H1 (cell line): Measurements from ENCODE around the gene CASP12. TPM values are rescaled to one million over a fixed set of nuclear protein-coding genes. Genes with fewer than 3 reads are reported as not detected.

Source experiments
- CTCF ChIA-PET: fragments of 300-600 bp; sonication (Branson Sonifier 250); formaldehyde crosslinking; loops from one replicate; lab custom pipeline; 2021; ENCODE audit not compliant: partially characterized antibody; lab: Charles Lee
- POLR2A ChIA-PET: fragments of 300-600 bp; sonication (Branson Sonifier 250); formaldehyde crosslinking; loops from one replicate; lab custom pipeline; 2021; ENCODE audit warnings: inconsistent platforms; ENCODE audit not compliant: partially characterized antibody; lab: Charles Lee
- DNase-seq, 2 experiments: peaks; one replicate each; pipeline versions ENCODE4 v3.0.0 to v3.0.0-alpha.2; 2010 to 2022; ENCODE audit warnings: low spot score in 2 of 2, low read depth in 1 of 2, mixed read lengths in 1 of 2
- FAIRE-seq: peaks from 2 replicates; lab custom pipeline; 2011; peaks lifted over from hg19 to GRCh38; lab: Jason Lieb, UNC
- H2AFZ ChIP-seq: 2 replicates; pipeline ENCODE4 v1.8.1; 2012; ENCODE audit warnings: low read length, inconsistent platforms
- H2AK5ac ChIP-seq: 2 replicates; pipeline ENCODE4 v1.6.1; 2013; ENCODE audit warnings: low read depth, low read length
- H2BK120ac ChIP-seq: replicated peaks from 2 replicates; pipeline ENCODE3; 2013; ENCODE audit warnings: low read depth, low read length, inconsistent platforms
- H2BK12ac ChIP-seq: 2 replicates; pipeline ENCODE4 v1.6.1; 2013; ENCODE audit warnings: low read depth, low read length
- H2BK15ac ChIP-seq: 2 replicates; pipeline ENCODE4 v1.6.1; 2013; ENCODE audit warnings: low read length
- H2BK20ac ChIP-seq: 2 replicates; pipeline ENCODE4 v1.6.1; 2013; ENCODE audit warnings: low read length
- H2BK5ac ChIP-seq: 2 replicates; pipeline ENCODE4 v1.6.1; 2013; ENCODE audit warnings: low read depth, low read length
- H3K14ac ChIP-seq: 2 replicates; pipeline ENCODE4 v1.6.1; 2013; ENCODE audit warnings: inconsistent platforms; ENCODE audit not compliant: insufficient read length
- H3K18ac ChIP-seq: 2 replicates; pipeline ENCODE4 v1.6.1; 2013; ENCODE audit warnings: low read length; ENCODE audit errors: extremely low read depth
- H3K23ac ChIP-seq: 2 replicates; pipeline ENCODE4 v1.6.1; 2013; ENCODE audit warnings: inconsistent platforms; ENCODE audit not compliant: insufficient read length
- H3K23me2 ChIP-seq: 2 replicates; pipeline ENCODE4 v1.6.1; 2013; ENCODE audit warnings: low read depth, low read length
- H3K27ac ChIP-seq: 2 replicates; pipeline ENCODE4 v1.6.1; 2011; ENCODE audit warnings: low read depth, low read length, inconsistent platforms
- H3K27me3 ChIP-seq, 4 experiments: replicated peaks in 1 of 4; 1 replicate in 1 of 4; 2 replicates in 3 of 4; pipeline versions ENCODE4 v1.6.1 to v1.8.1; 2011 to 2013; ENCODE audit warnings: low read length in 3 of 4, mild to moderate bottlenecking in 3 of 4, inconsistent platforms in 2 of 4, mixed read lengths in 2 of 4, moderate library complexity in 1 of 4; ENCODE audit not compliant: control insufficient read depth in 3 of 4, insufficient read depth in 3 of 4; ENCODE audit errors: extremely low read depth in 1 of 4
- H3K36me3 ChIP-seq, 4 experiments: 2 replicates each; pipeline versions ENCODE4 v1.6.1 to v1.8.1; 2011 to 2013; ENCODE audit warnings: mild to moderate bottlenecking in 4 of 4, low read length in 3 of 4, moderate library complexity in 2 of 4, control low read depth in 1 of 4, inconsistent platforms in 1 of 4; ENCODE audit not compliant: insufficient read depth in 4 of 4, control insufficient read depth in 2 of 4
- H3K4ac ChIP-seq: replicated peaks from 2 replicates; pipeline ENCODE3; 2013; ENCODE audit warnings: low read length, low read depth, mixed read lengths, inconsistent platforms; ENCODE audit not compliant: insufficient read length
- H3K4me1 ChIP-seq, 4 experiments: replicated peaks in 1 of 4; 1 replicate in 1 of 4; 2 replicates in 3 of 4; pipeline versions ENCODE4 v1.6.1 to v1.8.1; 2011 to 2013; ENCODE audit warnings: low read length in 3 of 4, inconsistent platforms in 2 of 4, mixed read lengths in 1 of 4; ENCODE audit not compliant: insufficient read depth in 4 of 4, control insufficient read depth in 3 of 4
- H3K4me2 ChIP-seq, 2 experiments: 2 replicates each; pipeline versions ENCODE4 v1.6.1 to v1.8.1; 2011 to 2013; ENCODE audit warnings: low read depth in 2 of 2, low read length in 2 of 2, control low read depth in 1 of 2, inconsistent platforms in 1 of 2, mild to moderate bottlenecking in 1 of 2; ENCODE audit not compliant: insufficient read depth in 1 of 2
- H3K4me3 ChIP-seq, 4 experiments: fragments of 200-600, 300-600 bp in 1 of 4; sonication (generic), shearing (Covaris generic), sonication (Bioruptor Twin) in 1 of 4; 2 replicates each; pipeline versions ENCODE4 v1.5.1 to v1.8.1; 2011 to 2016; ENCODE audit warnings: low read length in 4 of 4, low read depth in 3 of 4, control low read depth in 2 of 4, inconsistent platforms in 2 of 4, mild to moderate bottlenecking in 2 of 4, mixed read lengths in 1 of 4, moderate library complexity in 1 of 4; ENCODE audit not compliant: insufficient read depth in 2 of 4; ENCODE audit errors: extremely low read depth in 1 of 4
- H3K56ac ChIP-seq: replicated peaks from 2 replicates; pipeline ENCODE3; 2013; ENCODE audit warnings: low read depth, mild to moderate bottlenecking, mixed read lengths, low read length, inconsistent platforms; ENCODE audit not compliant: insufficient read length
- H3K79me1 ChIP-seq: 2 replicates; pipeline ENCODE4 v1.6.1; 2013; ENCODE audit warnings: low read depth, low read length, control low read depth
- H3K79me2 ChIP-seq, 2 experiments: 2 replicates each; pipeline versions ENCODE4 v1.6.1 to v1.8.1; 2012 to 2013; ENCODE audit warnings: low read length in 2 of 2, mild to moderate bottlenecking in 2 of 2, inconsistent platforms in 1 of 2; ENCODE audit not compliant: insufficient read depth in 2 of 2, control insufficient read depth in 1 of 2
- H3K9ac ChIP-seq, 4 experiments: replicated peaks in 1 of 4; 1 replicate in 1 of 4; 2 replicates in 3 of 4; pipeline versions ENCODE4 v1.6.1 to v1.8.1; 2011 to 2013; ENCODE audit warnings: low read depth in 3 of 4, low read length in 3 of 4, control low read depth in 2 of 4, mild to moderate bottlenecking in 2 of 4, moderate library complexity in 2 of 4, inconsistent platforms in 1 of 4; ENCODE audit errors: extremely low read depth in 1 of 4
- H3K9me3 ChIP-seq, 2 experiments: 2 replicates each; pipeline versions ENCODE4 v1.6.1 to v1.8.1; 2012 to 2013; ENCODE audit warnings: mild to moderate bottlenecking in 2 of 2, moderate library complexity in 2 of 2, control low read depth in 1 of 2, inconsistent platforms in 1 of 2, low read depth in 1 of 2, low read length in 1 of 2, mixed read lengths in 1 of 2; ENCODE audit not compliant: insufficient read depth in 2 of 2
- H4K20me1 ChIP-seq, 2 experiments: replicated peaks in 1 of 2; 2 replicates each; pipeline versions ENCODE3 to v1.8.1; 2011 to 2013; ENCODE audit warnings: inconsistent platforms in 2 of 2, low read length in 2 of 2, mild to moderate bottlenecking in 1 of 2; ENCODE audit not compliant: insufficient read depth in 2 of 2, control insufficient read depth in 1 of 2
- H4K5ac ChIP-seq: 2 replicates; pipeline ENCODE4 v1.6.1; 2013; ENCODE audit warnings: low read length, low read depth, mixed read lengths, inconsistent platforms; ENCODE audit not compliant: insufficient read length
- H4K8ac ChIP-seq: 2 replicates; pipeline ENCODE4 v1.8.0; 2013; ENCODE audit warnings: mild to moderate bottlenecking, moderate library complexity, low read length, inconsistent platforms; ENCODE audit not compliant: insufficient read depth; ENCODE audit errors: extremely low read depth
- H4K91ac ChIP-seq: replicated peaks from 2 replicates; pipeline ENCODE3; 2013; ENCODE audit warnings: low read length, mixed read lengths, inconsistent platforms; ENCODE audit not compliant: insufficient read length
- ATF3 ChIP-seq: IDR thresholded peaks from 2 replicates; pipeline ENCODE4 v1.6.1; 2011; ENCODE audit warnings: low read depth, mild to moderate bottlenecking, low read length; ENCODE audit not compliant: insufficient read depth
- CBX8 ChIP-seq: fragments of 300-800, 300-1000 bp; sonication (generic); IDR thresholded peaks from 2 replicates; pipeline ENCODE4 v1.7.1; 2016; ENCODE audit warnings: low read depth, low read length, borderline replicate concordance
- CTBP2 ChIP-seq: IDR thresholded peaks from 2 replicates; pipeline ENCODE4 v1.7.0; 2011; ENCODE audit warnings: borderline replicate concordance, mild to moderate bottlenecking, moderate library complexity, mixed read lengths, low read length; ENCODE audit not compliant: insufficient read depth, insufficient read length
- EP300 ChIP-seq, 2 experiments: IDR thresholded peaks; 1 replicate in 1 of 2; 2 replicates in 1 of 2; pipeline ENCODE4 v1.6.1; 2011 to 2012; ENCODE audit warnings: low read depth in 2 of 2, low read length in 2 of 2, mild to moderate bottlenecking in 2 of 2, borderline replicate concordance in 1 of 2, inconsistent platforms in 1 of 2, moderate library complexity in 1 of 2
- GABPA ChIP-seq: IDR thresholded peaks from 2 replicates; pipeline ENCODE4 v1.6.1; 2011; ENCODE audit warnings: mild to moderate bottlenecking, low read length, moderate library complexity, borderline replicate concordance; ENCODE audit not compliant: insufficient read depth
- JUN ChIP-seq: IDR thresholded peaks from 2 replicates; pipeline ENCODE4 v1.6.1; 2011; ENCODE audit warnings: low read depth, mild to moderate bottlenecking, improper control_type of control experiment, low read length
- MAX ChIP-seq: IDR thresholded peaks from 2 replicates; pipeline ENCODE4 v1.6.1; 2012; ENCODE audit warnings: inconsistent platforms
- POLR2AphosphoS5 ChIP-seq: IDR thresholded peaks from 2 replicates; pipeline ENCODE4 v1.6.1; 2011; ENCODE audit warnings: low read depth, low read length
- RBBP5 ChIP-seq: IDR thresholded peaks from 2 replicates; pipeline ENCODE4 v1.7.1; 2012; ENCODE audit warnings: low read depth, mild to moderate bottlenecking, inconsistent platforms, low read length, moderate library complexity, borderline replicate concordance
- RNF2 ChIP-seq: fragments of 200-900, 300-1000 bp; sonication (generic); IDR thresholded peaks from 2 replicates; pipeline ENCODE4 v1.7.1; 2016; ENCODE audit warnings: borderline replicate concordance, low read depth, mild to moderate bottlenecking, antibody characterized with exemption, low read length; ENCODE audit not compliant: poor library complexity, severe bottlenecking; ENCODE audit errors: missing control alignments
- SUZ12 ChIP-seq: fragments of 200-600 bp; sonication (generic); IDR thresholded peaks from 2 replicates; pipeline ENCODE4 v1.6.1; 2012; ENCODE audit warnings: mild to moderate bottlenecking, inconsistent platforms, low read length, moderate library complexity, mixed read lengths
- TAF7 ChIP-seq: optimal IDR thresholded peaks from 2 replicates; pipeline ENCODE3; 2011; ENCODE audit warnings: low read depth, mild to moderate bottlenecking, inconsistent platforms, low read length, moderate library complexity, borderline replicate concordance
- TBP ChIP-seq: IDR thresholded peaks from 2 replicates; pipeline ENCODE4 v1.6.1; 2011; ENCODE audit warnings: low read depth, low read length, improper control_type of control experiment
- WGBS, 2 experiments: shearing (Covaris generic) in 1 of 2; methylation state at CpG; one replicate each; pipeline versions ENCODE4 v1.1.6 to v1.1.7; 2013 to 2015; ENCODE audit warnings: low lambda C conversion rate in 2 of 2, mixed read lengths in 2 of 2, inconsistent platforms in 1 of 2, low coverage in 1 of 2, missing lambda C conversion rate in 1 of 2; ENCODE audit not compliant: insufficient replicate concordance in 2 of 2, insufficient coverage in 1 of 2, insufficient read length in 1 of 2; ENCODE audit errors: extremely low coverage in 1 of 2, missing lambda C conversion rate in 1 of 2; 5-methylcytosine and 5-hydroxymethylcytosine counted together
- polyA plus RNA-seq, 7 experiments: library from polyadenylated mRNA; depleted of rRNA in 3 of 7; stranded (reverse) in 5 of 7; unstranded in 2 of 7; fragments of >200 nt in 5 of 7; fragments of 200-250 nt in 2 of 7; gene quantifications; 1 replicate in 5 of 7; 2 replicates in 1 of 7; 4 replicates in 1 of 7; pipeline versions ENCODE4 v1.2.1 to v1.2.3, GENCODE V29; 2011 to 2013; ENCODE audit warnings: missing spikeins in 2 of 7, mixed read lengths in 2 of 7
- total RNA-seq: library from RNA; stranded (reverse); fragmentation: NEBNext Ultra II Directional; extraction: Animal tissue kit (Norgen Biotek cat#: 25700); gene quantifications from 2 replicates; pipeline ENCODE4 v1.2.1, GENCODE V29; 2021

CASP12 gene
- total and polyA plus RNA-seq, 2 of the 8 experiments (the other 6 are each of a cell fraction or from before 2014, with no cell fraction given) = not detected

GRCh38 chr11:104912102-104912501, 13.8 kb upstream of the CASP12 start:
- H3K4ac ChIP-seq = no peak overlapping the region
- no peak overlapping the region for H3K14ac ChIP-seq
- DNase-seq = no peak
- no peaks in the 10 kb centered on the region for H3K4me1 ChIP-seq
- H3K18ac ChIP-seq = no peak overlapping the region
- 88% methylated on average over 3 of the region's 3 CpGs; no CpG with 5 or more reads in 1 of the 2 experiments for WGBS, 2 experiments
- H3K4me3 ChIP-seq = no peak overlapping the region
- no peaks in the 10 kb centered on the region for H4K20me1 ChIP-seq
- H3K79me2 ChIP-seq = no peaks in the 10 kb centered on the region
- H4K5ac ChIP-seq = no peak overlapping the region
- no peaks in the 10 kb centered on the region for H3K9me3 ChIP-seq
- H3K23me2 ChIP-seq = no peaks in the 10 kb centered on the region
- H3K36me3 ChIP-seq = no peaks in the 10 kb centered on the region
- ChIA-PET POLR2A (no interaction called here), CTCF (no interaction called here)
- no peak overlapping the region for H3K23ac ChIP-seq
- H3K27ac ChIP-seq = no peak overlapping the region
- FAIRE-seq = no peak
- H4K8ac ChIP-seq = no peak overlapping the region
- H2AK5ac ChIP-seq = no peak overlapping the region
- H2BK12ac ChIP-seq = no peak overlapping the region
- H2AFZ ChIP-seq = no peak overlapping the region
- no peak overlapping the region for H3K4me2 ChIP-seq
- no peak overlapping the region for H2BK120ac ChIP-seq
- no peak overlapping the region for H3K56ac ChIP-seq
- H2BK15ac ChIP-seq = no peak overlapping the region
- no peak overlapping the region for H2BK5ac ChIP-seq
- H3K79me1 ChIP-seq = no peaks in the 10 kb centered on the region
- H3K9ac ChIP-seq = no peak overlapping the region
- no peak overlapping the region for H2BK20ac ChIP-seq
- no peaks in the 10 kb centered on the region for H3K27me3 ChIP-seq
- no peak overlapping the region for H4K91ac ChIP-seq
- TF ChIP-seq TAF7 (no peak), POLR2AphosphoS5 (no peak), RNF2 (no peak), ATF3 (no peak), TBP (no peak), MAX (no peak), RBBP5 (no peak), GABPA (no peak), CBX8 (no peak), SUZ12 (no peak), CTBP2 (no peak), JUN (no peak), EP300 (IDR thresholded peaks at IDR 0.05; ENCODE audit: borderline replicate concordance in 1 of 2, low read depth in 2 of 2, low read length in 2 of 2) (no peak)
